Fibroblast of lung (primary cell): ENCODE data around the gene SIGLEC8. TPM values are rescaled to one million over a fixed set of nuclear protein-coding genes. Genes with fewer than 3 reads are reported as not detected.

ENCODE experiments used
- DNase-seq, 2 donors: peaks; one replicate each; pipeline versions ENCODE4 v3.0.0 to v3.0.0-alpha.2; 2010; ENCODE audit warnings: low read depth in 2 of 2
- H2AFZ ChIP-seq: 2 replicates; pipeline ENCODE4 v1.5.1; 2012; ENCODE audit warnings: low read length, control low read depth, inconsistent platforms
- H3K27ac ChIP-seq: 2 replicates; pipeline ENCODE4 v1.5.1; 2011; ENCODE audit warnings: low read length, control low read depth; ENCODE audit not compliant: insufficient read depth
- H3K27me3 ChIP-seq: 2 replicates; pipeline ENCODE4 v1.5.1; 2011; ENCODE audit warnings: mild to moderate bottlenecking, low read length; ENCODE audit not compliant: control insufficient read depth, insufficient read depth
- H3K36me3 ChIP-seq: 2 replicates; pipeline ENCODE4 v1.5.1; 2011; ENCODE audit warnings: low read length; ENCODE audit not compliant: control insufficient read depth, insufficient read depth
- H3K4me1 ChIP-seq: 2 replicates; pipeline ENCODE4 v1.5.1; 2011; ENCODE audit warnings: low read length; ENCODE audit not compliant: control insufficient read depth, insufficient read depth; ENCODE audit errors: extremely low read depth
- H3K4me2 ChIP-seq: 2 replicates; pipeline ENCODE4 v1.5.1; 2011; ENCODE audit warnings: low read length, control low read depth; ENCODE audit not compliant: insufficient read depth; ENCODE audit errors: extremely low read depth
- H3K4me3 ChIP-seq, 4 experiments: fragments of 200-600 bp in 1 of 4; sonication (generic) in 1 of 4; replicated peaks in 1 of 4; 2 replicates each; pipeline ENCODE4 v1.5.1; 2011 to 2016; ENCODE audit warnings: low read length in 4 of 4, low read depth in 3 of 4, mild to moderate bottlenecking in 3 of 4, control low read depth in 2 of 4, inconsistent platforms in 1 of 4, mixed read lengths in 1 of 4; ENCODE audit not compliant: insufficient read depth in 1 of 4; ENCODE audit errors: control extremely low read depth in 1 of 4
- H3K79me2 ChIP-seq: 2 replicates; pipeline ENCODE4 v1.5.1; 2012; ENCODE audit warnings: mild to moderate bottlenecking, low read length, inconsistent platforms; ENCODE audit not compliant: control insufficient read depth, insufficient read depth
- H3K9ac ChIP-seq: 2 replicates; pipeline ENCODE4 v1.5.1; 2011; ENCODE audit warnings: mild to moderate bottlenecking, low read length, control low read depth; ENCODE audit not compliant: insufficient read depth
- H3K9me3 ChIP-seq: 2 replicates; pipeline ENCODE4 v1.5.1; 2012; ENCODE audit warnings: low read depth, low read length; ENCODE audit not compliant: control insufficient read depth, insufficient read depth
- H4K20me1 ChIP-seq: 2 replicates; pipeline ENCODE4 v1.5.1; 2011; ENCODE audit warnings: low read length; ENCODE audit not compliant: control insufficient read depth, insufficient read depth; ENCODE audit errors: extremely low read depth
- CTCF ChIP-seq, 2 donors: IDR thresholded peaks in 1 of 2; conservative IDR thresholded peaks in 1 of 2; 1 replicate in 1 of 2; 2 replicates in 1 of 2; pipeline ENCODE4 v1.5.1; 2011 to 2012; ENCODE audit warnings: low read length in 2 of 2, control low read depth in 1 of 2, inconsistent platforms in 1 of 2, low read depth in 1 of 2, mild to moderate bottlenecking in 1 of 2
- EZH2 ChIP-seq: IDR thresholded peaks from 2 replicates; pipeline ENCODE4 v1.5.1; 2012; ENCODE audit warnings: low read length, control low read depth, mild to moderate bottlenecking; ENCODE audit errors: missing control alignments
- polyA plus RNA-seq, 2 donors: library from polyadenylated mRNA; depleted of rRNA in 1 of 2; stranded (reverse) in 1 of 2; unstranded in 1 of 2; fragments of >200 nt; gene quantifications; 2 replicates each; pipeline ENCODE4 v1.2.1, GENCODE V29; 2011 to 2012; ENCODE audit warnings: missing spikeins in 1 of 2
- total RNA-seq: library from RNA; depleted of rRNA; stranded (reverse); fragments of >200 nt; gene quantifications from 2 replicates; pipeline ENCODE4 v1.2.1, GENCODE V29; 2014

SIGLEC8 gene
- total and polyA plus RNA-seq, 2 donors (not counting 1 experiment from before 2014, with no cell fraction given): not detected

GRCh38 chr19:51489113-51489512 lies 30.9 kb upstream of the SIGLEC8 start:
- H3K4me2 ChIP-seq: no peak overlapping the region
- H4K20me1 ChIP-seq: no peaks in the 10 kb centered on the region
- no peaks in the 10 kb centered on the region for H3K27me3 ChIP-seq
- H3K9ac ChIP-seq: no peak overlapping the region
- H3K79me2 ChIP-seq: no peaks in the 10 kb centered on the region
- no peaks in the 10 kb centered on the region for H3K4me1 ChIP-seq
- no peaks in the 10 kb centered on the region for H3K36me3 ChIP-seq
- no peak for TF ChIP-seq EZH2
- TF ChIP-seq CTCF (conservative IDR thresholded peaks at IDR 0.05 in 1 of 2, IDR thresholded peaks at IDR 0.05 in 1 of 2; ENCODE audit: low read depth in 1 of 2, low read length in 2 of 2): no peak
- H3K9me3 ChIP-seq: no peaks in the 10 kb centered on the region
- no peak overlapping the region for H2AFZ ChIP-seq
- no peak overlapping the region for H3K4me3 ChIP-seq
- H3K27ac ChIP-seq: no peak overlapping the region
- DNase-seq: no peak

GRCh38 chr19:51488491-51488890 lies 30.2 kb upstream of the SIGLEC8 start:
- H3K9me3 ChIP-seq: no peaks in the 10 kb centered on the region
- H3K4me2 ChIP-seq: no peak overlapping the region
- no peak overlapping the region for H3K4me3 ChIP-seq
- H4K20me1 ChIP-seq: no peaks in the 10 kb centered on the region
- no peak overlapping the region for H3K9ac ChIP-seq
- H3K79me2 ChIP-seq: no peaks in the 10 kb centered on the region
- TF ChIP-seq CTCF (conservative IDR thresholded peaks at IDR 0.05 in 1 of 2, IDR thresholded peaks at IDR 0.05 in 1 of 2; ENCODE audit: low read depth in 1 of 2, low read length in 2 of 2): no peak
- no peak for TF ChIP-seq EZH2
- H3K27ac ChIP-seq: no peak overlapping the region
- no peak overlapping the region for H2AFZ ChIP-seq
- no peaks in the 10 kb centered on the region for H3K4me1 ChIP-seq
- H3K27me3 ChIP-seq: no peaks in the 10 kb centered on the region
- H3K36me3 ChIP-seq: no peaks in the 10 kb centered on the region
- no peak for DNase-seq

GRCh38 chr19:51485960-51486660 lies 27.9 kb upstream of the SIGLEC8 start:
- Histone ChIP-seq H4K20me1 (no peaks in the 10 kb centered on the region), H3K27ac (no peak overlapping the region), H3K4me1 (no peaks in the 10 kb centered on the region), H3K79me2 (no peaks in the 10 kb centered on the region), H3K36me3 (no peaks in the 10 kb centered on the region), H2AFZ (no peak overlapping the region), H3K4me2 (no peak overlapping the region), H3K9me3 (no peaks in the 10 kb centered on the region), H3K4me3 (no peak overlapping the region), H3K9ac (no peak overlapping the region), H3K27me3 (no peaks in the 10 kb centered on the region)
- TF ChIP-seq EZH2: no peak
- TF ChIP-seq CTCF (conservative IDR thresholded peaks at IDR 0.05 in 1 of 2, IDR thresholded peaks at IDR 0.05 in 1 of 2; ENCODE audit: low read depth in 1 of 2, low read length in 2 of 2): no peak
- no peak for DNase-seq
